DOHH2 (cell line): ENCODE results near the gene CCNG2.

Source experiments
- H3F3A ChIP-seq: fragments of 200-600 bp; sonication (generic), shearing (Covaris generic); 2 replicates; pipeline ENCODE4 v1.6.0; 2016; ENCODE audit warnings: antibody characterized with exemption, mild to moderate bottlenecking; ENCODE audit not compliant: control insufficient read depth, insufficient read depth
- H3K27ac ChIP-seq: fragments of 200-600 bp; sonication (generic); 2 replicates; pipeline ENCODE4 v1.5.1; 2014; ENCODE audit warnings: low read depth, mild to moderate bottlenecking, low read length, moderate library complexity
- H3K27me3 ChIP-seq: fragments of 200-600 bp; sonication (generic); 2 replicates; pipeline ENCODE4 v1.6.1; 2014; ENCODE audit warnings: mild to moderate bottlenecking, low read length, mixed read lengths; ENCODE audit not compliant: control insufficient read depth
- H3K36me3 ChIP-seq: fragments of 200-600 bp; sonication (generic); 2 replicates; pipeline ENCODE4 v1.6.1; 2014; ENCODE audit warnings: mild to moderate bottlenecking, low read length, moderate library complexity, mixed read lengths; ENCODE audit not compliant: control insufficient read depth
- H3K4me1 ChIP-seq: fragments of 200-600 bp; sonication (generic); 2 replicates; pipeline ENCODE4 v1.6.1; 2014; ENCODE audit warnings: mild to moderate bottlenecking, low read length, mixed read lengths; ENCODE audit not compliant: control insufficient read depth
- H3K4me2 ChIP-seq: fragments of 200-600 bp; sonication (generic); 2 replicates; pipeline ENCODE4 v1.6.0; 2014; ENCODE audit warnings: mild to moderate bottlenecking, low read length, moderate library complexity
- H3K4me3 ChIP-seq: fragments of 200-600 bp; sonication (generic); 2 replicates; pipeline ENCODE4 v1.5.1; 2014; ENCODE audit warnings: mild to moderate bottlenecking, low read length, mixed read lengths
- H3K79me2 ChIP-seq: fragments of 200-600 bp; sonication (generic); 2 replicates; pipeline ENCODE4 v1.6.1; 2014; ENCODE audit warnings: mild to moderate bottlenecking, low read length, mixed read lengths; ENCODE audit not compliant: control insufficient read depth
- H3K9me2 ChIP-seq: fragments of 200-600 bp; sonication (generic); replicated peaks from 2 replicates; pipeline ENCODE4 v1.6.1; 2014; ENCODE audit warnings: mild to moderate bottlenecking, low read length, mixed read lengths; ENCODE audit not compliant: control insufficient read depth
- H3K9me3 ChIP-seq: fragments of 200-600 bp; sonication (generic); 2 replicates; pipeline ENCODE4 v1.6.1; 2014; ENCODE audit warnings: antibody characterized with exemption, low read length, mixed read lengths; ENCODE audit not compliant: control insufficient read depth, insufficient read depth
- H4K20me1 ChIP-seq: fragments of 200-600 bp; sonication (generic); 2 replicates; pipeline ENCODE4 v1.6.0; 2014; ENCODE audit warnings: low read depth, mild to moderate bottlenecking, antibody characterized with exemption, low read length, moderate library complexity; ENCODE audit not compliant: control insufficient read depth, insufficient read depth
- EZH2phosphoT487 ChIP-seq: fragments of 200-600 bp; sonication (generic); IDR thresholded peaks from 2 replicates; pipeline ENCODE4 v1.6.1; 2017; ENCODE audit warnings: borderline replicate concordance, mild to moderate bottlenecking, antibody characterized with exemption, low read length, moderate library complexity, mixed read lengths
- TF ChIP-seq, protein P1 (sequence below): fragments of 200-600 bp; sonication (generic); IDR thresholded peaks from one replicate; pipeline ENCODE4 v1.5.1; 2014; ENCODE audit warnings: antibody characterized with exemption, mild to moderate bottlenecking, low read depth, low read length; ENCODE audit not compliant: poor library complexity, severe bottlenecking

Gene CCNG2

DNA sequence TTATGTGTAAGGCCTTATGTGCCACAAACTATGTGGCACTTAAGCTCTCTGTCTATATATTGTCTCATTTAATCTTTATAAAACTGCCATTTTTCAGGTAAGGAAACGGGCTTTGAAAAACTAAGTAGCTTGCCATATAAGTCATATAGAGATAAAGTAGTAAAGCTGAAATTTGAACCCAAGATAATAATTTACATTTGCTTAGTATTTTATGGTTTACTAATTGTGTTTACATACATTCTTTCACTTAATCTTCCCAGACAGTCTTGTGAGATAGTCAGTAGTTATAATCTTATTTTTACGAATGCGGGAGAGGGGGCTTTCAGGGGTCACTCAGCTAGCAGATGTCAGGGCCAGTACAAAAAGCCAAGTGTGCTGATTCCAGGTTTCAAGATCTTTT lies 13.9 kb upstream of the CCNG2 start:
- H3K27ac ChIP-seq = no peak overlapping the region
- 0 out of 2 replicates have a peak, but pooled peaks cover 5% of the 10 kb centered on the region for H3F3A ChIP-seq
- H3K36me3 ChIP-seq = peaks cover 7% of the 10 kb centered on the region; the same call in 1 of the 2 replicates
- H3K9me3 ChIP-seq = no peaks in the 10 kb centered on the region
- TF ChIP-seq, protein P1, sequence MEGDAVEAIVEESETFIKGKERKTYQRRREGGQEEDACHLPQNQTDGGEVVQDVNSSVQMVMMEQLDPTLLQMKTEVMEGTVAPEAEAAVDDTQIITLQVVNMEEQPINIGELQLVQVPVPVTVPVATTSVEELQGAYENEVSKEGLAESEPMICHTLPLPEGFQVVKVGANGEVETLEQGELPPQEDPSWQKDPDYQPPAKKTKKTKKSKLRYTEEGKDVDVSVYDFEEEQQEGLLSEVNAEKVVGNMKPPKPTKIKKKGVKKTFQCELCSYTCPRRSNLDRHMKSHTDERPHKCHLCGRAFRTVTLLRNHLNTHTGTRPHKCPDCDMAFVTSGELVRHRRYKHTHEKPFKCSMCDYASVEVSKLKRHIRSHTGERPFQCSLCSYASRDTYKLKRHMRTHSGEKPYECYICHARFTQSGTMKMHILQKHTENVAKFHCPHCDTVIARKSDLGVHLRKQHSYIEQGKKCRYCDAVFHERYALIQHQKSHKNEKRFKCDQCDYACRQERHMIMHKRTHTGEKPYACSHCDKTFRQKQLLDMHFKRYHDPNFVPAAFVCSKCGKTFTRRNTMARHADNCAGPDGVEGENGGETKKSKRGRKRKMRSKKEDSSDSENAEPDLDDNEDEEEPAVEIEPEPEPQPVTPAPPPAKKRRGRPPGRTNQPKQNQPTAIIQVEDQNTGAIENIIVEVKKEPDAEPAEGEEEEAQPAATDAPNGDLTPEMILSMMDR = no peak
- no peak for TF ChIP-seq EZH2phosphoT487
- H3K4me3 ChIP-seq = no peak overlapping the region
- H3K4me2 ChIP-seq = no peak overlapping the region
- H3K79me2 ChIP-seq = no peaks in the 10 kb centered on the region
- no peaks in the 10 kb centered on the region for H3K9me2 ChIP-seq
- H4K20me1 ChIP-seq = no peaks in the 10 kb centered on the region
- no peaks in the 10 kb centered on the region for H3K27me3 ChIP-seq
- peaks cover 40% of the 10 kb centered on the region for H3K4me1 ChIP-seq

DNA sequence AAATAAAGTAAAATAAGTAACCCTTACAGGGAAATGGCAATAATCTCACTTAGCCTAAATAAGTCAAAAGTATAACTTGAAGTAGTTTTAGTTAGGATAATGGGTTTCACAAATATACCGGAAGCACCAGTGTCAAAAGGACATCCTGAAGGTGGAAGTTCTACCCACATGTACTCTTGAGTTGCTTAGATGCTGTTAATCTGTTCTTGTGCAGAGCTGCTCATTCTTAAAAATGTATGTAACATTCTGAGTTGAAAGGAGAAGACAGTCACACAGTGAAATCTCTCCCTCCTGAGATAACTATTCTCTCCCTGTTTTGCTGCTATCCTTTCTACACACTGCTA lies 11.2 kb upstream of the CCNG2 start:
- H3K79me2 ChIP-seq = no peaks in the 10 kb centered on the region
- TF ChIP-seq, protein P1 = no peak
- no peak for TF ChIP-seq EZH2phosphoT487
- H3K4me3 ChIP-seq = peak overlapping the region; percentile 36
- H3K27me3 ChIP-seq = no peaks in the 10 kb centered on the region
- H3K9me3 ChIP-seq = no peaks in the 10 kb centered on the region
- H4K20me1 ChIP-seq = no peaks in the 10 kb centered on the region
- peaks cover 5% of the 10 kb centered on the region; the same call in 1 of the 2 replicates for H3F3A ChIP-seq
- H3K36me3 ChIP-seq = peaks cover 7% of the 10 kb centered on the region; the same call in 1 of the 2 replicates
- H3K27ac ChIP-seq = peak overlapping the region; percentile 51
- peaks cover 48% of the 10 kb centered on the region for H3K4me1 ChIP-seq
- no peaks in the 10 kb centered on the region for H3K9me2 ChIP-seq
- H3K4me2 ChIP-seq = peak overlapping the region; percentile 53

DNA sequence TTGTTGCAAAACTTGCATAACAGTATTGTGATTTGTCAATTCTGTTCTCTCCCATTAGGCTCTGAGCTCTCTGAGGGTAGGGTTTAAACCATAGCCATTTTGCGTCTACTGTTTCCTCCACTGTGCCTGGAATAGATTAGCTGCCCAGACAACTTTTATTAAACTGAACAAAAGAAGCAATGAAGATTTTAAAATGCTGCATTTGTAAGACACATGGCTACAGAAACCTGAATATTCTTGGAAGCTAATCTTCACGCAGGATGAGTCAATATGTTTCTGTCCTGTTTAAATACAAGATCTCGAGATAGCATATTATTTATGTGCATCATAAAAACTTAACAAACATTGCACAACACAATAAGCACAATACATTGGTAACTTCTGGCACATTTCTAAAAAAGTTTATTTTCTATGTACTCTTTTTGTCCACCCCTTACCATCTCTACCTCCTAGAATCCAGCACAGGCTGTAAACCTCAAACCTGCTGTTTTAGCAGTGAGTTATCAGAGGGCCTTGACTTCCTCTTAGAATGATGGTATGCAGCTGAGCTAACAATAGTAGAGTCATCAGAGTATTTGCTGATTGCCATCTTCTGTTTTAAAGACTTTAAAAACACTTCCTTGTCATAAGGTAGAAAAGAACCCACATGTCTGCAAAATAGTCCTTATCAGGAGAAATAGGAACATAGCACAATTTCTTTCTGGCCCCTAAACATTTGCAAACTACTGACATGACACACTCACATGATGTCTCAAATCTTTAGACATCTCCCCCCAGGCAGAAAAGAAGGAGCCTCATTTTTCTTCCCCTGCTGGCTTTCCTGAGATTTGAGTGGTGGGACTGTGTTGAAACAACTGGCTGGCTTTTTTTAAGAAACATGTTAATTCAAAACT lies 10.6 kb upstream of the CCNG2 start:
- Histone ChIP-seq H3K36me3 (peaks cover 7% of the 10 kb centered on the region; the same call in 1 of the 2 replicates), H3K27ac (peak overlapping the region; percentile 51), H3K79me2 (no peaks in the 10 kb centered on the region), H3K4me3 (peak overlapping the region; percentile 36), H3K9me3 (no peaks in the 10 kb centered on the region), H3K9me2 (no peaks in the 10 kb centered on the region), H3K4me2 (peak overlapping the region; percentile 53), H3F3A (peaks cover 5% of the 10 kb centered on the region; the same call in 1 of the 2 replicates), H3K27me3 (no peaks in the 10 kb centered on the region), H4K20me1 (no peaks in the 10 kb centered on the region), H3K4me1 (peaks cover 55% of the 10 kb centered on the region)
- TF ChIP-seq EZH2phosphoT487 = no peak
- TF ChIP-seq, protein P1 = no peak
